ENCODE data around the gene TRPM3. TPM values are rescaled to one million over a fixed set of nuclear protein-coding genes. Genes with fewer than 3 reads are reported as not detected.

The TRPM3 gene
- total and polyA plus RNA-seq, 2 of the 8 experiments (the other 6 are each of a cell fraction or from before 2014, with no cell fraction given), result 2.4 to 10.9 TPM

DNA sequence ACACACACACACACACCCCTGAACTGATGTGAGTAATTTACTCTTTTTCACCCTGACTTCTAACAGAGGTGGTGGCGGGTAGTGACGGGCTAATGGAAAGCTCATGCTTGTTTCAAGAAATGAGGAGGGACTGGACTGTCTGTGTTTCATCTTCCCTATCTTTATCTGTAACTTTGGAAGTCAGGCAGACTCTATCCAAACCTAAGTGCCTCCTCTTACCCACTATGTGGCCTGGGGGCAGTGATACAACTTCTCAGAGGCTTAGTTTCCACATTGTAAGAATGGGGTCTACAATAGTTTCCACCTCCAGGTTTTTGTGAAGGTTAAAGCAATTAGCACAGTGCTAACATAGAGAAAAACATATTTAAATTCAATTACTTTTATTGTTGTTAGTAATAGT is 5.9 kb upstream of the TRPM3 start (continued):
- TF ChIP-seq, protein P1, sequence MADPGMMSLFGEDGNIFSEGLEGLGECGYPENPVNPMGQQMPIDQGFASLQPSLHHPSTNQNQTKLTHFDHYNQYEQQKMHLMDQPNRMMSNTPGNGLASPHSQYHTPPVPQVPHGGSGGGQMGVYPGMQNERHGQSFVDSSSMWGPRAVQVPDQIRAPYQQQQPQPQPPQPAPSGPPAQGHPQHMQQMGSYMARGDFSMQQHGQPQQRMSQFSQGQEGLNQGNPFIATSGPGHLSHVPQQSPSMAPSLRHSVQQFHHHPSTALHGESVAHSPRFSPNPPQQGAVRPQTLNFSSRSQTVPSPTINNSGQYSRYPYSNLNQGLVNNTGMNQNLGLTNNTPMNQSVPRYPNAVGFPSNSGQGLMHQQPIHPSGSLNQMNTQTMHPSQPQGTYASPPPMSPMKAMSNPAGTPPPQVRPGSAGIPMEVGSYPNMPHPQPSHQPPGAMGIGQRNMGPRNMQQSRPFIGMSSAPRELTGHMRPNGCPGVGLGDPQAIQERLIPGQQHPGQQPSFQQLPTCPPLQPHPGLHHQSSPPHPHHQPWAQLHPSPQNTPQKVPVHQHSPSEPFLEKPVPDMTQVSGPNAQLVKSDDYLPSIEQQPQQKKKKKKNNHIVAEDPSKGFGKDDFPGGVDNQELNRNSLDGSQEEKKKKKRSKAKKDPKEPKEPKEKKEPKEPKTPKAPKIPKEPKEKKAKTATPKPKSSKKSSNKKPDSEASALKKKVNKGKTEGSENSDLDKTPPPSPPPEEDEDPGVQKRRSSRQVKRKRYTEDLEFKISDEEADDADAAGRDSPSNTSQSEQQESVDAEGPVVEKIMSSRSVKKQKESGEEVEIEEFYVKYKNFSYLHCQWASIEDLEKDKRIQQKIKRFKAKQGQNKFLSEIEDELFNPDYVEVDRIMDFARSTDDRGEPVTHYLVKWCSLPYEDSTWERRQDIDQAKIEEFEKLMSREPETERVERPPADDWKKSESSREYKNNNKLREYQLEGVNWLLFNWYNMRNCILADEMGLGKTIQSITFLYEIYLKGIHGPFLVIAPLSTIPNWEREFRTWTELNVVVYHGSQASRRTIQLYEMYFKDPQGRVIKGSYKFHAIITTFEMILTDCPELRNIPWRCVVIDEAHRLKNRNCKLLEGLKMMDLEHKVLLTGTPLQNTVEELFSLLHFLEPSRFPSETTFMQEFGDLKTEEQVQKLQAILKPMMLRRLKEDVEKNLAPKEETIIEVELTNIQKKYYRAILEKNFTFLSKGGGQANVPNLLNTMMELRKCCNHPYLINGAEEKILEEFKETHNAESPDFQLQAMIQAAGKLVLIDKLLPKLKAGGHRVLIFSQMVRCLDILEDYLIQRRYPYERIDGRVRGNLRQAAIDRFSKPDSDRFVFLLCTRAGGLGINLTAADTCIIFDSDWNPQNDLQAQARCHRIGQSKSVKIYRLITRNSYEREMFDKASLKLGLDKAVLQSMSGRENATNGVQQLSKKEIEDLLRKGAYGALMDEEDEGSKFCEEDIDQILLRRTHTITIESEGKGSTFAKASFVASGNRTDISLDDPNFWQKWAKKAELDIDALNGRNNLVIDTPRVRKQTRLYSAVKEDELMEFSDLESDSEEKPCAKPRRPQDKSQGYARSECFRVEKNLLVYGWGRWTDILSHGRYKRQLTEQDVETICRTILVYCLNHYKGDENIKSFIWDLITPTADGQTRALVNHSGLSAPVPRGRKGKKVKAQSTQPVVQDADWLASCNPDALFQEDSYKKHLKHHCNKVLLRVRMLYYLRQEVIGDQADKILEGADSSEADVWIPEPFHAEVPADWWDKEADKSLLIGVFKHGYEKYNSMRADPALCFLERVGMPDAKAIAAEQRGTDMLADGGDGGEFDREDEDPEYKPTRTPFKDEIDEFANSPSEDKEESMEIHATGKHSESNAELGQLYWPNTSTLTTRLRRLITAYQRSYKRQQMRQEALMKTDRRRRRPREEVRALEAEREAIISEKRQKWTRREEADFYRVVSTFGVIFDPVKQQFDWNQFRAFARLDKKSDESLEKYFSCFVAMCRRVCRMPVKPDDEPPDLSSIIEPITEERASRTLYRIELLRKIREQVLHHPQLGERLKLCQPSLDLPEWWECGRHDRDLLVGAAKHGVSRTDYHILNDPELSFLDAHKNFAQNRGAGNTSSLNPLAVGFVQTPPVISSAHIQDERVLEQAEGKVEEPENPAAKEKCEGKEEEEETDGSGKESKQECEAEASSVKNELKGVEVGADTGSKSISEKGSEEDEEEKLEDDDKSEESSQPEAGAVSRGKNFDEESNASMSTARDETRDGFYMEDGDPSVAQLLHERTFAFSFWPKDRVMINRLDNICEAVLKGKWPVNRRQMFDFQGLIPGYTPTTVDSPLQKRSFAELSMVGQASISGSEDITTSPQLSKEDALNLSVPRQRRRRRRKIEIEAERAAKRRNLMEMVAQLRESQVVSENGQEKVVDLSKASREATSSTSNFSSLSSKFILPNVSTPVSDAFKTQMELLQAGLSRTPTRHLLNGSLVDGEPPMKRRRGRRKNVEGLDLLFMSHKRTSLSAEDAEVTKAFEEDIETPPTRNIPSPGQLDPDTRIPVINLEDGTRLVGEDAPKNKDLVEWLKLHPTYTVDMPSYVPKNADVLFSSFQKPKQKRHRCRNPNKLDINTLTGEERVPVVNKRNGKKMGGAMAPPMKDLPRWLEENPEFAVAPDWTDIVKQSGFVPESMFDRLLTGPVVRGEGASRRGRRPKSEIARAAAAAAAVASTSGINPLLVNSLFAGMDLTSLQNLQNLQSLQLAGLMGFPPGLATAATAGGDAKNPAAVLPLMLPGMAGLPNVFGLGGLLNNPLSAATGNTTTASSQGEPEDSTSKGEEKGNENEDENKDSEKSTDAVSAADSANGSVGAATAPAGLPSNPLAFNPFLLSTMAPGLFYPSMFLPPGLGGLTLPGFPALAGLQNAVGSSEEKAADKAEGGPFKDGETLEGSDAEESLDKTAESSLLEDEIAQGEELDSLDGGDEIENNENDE (IDR thresholded peaks at IDR 0.05; ENCODE audit: insufficient replicate concordance, low read length), result no peak
- no peak for TF ChIP-seq EZH2 (IDR thresholded peaks at IDR 0.05; ENCODE audit: low read depth, low read length, severe bottlenecking)
- TF ChIP-seq POU5F1 (IDR thresholded peaks at IDR 0.05; ENCODE audit: low read depth, low read length), result no peak
- no peak for TF ChIP-seq CTBP2 (IDR thresholded peaks at IDR 0.05; ENCODE audit: borderline replicate concordance, insufficient read depth, insufficient read length, low read length)
- no peak for TF ChIP-seq CHD2 (IDR thresholded peaks at IDR 0.05; ENCODE audit: low read length)
- TF ChIP-seq KDM5A (IDR thresholded peaks at IDR 0.05; ENCODE audit: low read length), result no peak
- TF ChIP-seq CEBPB (IDR thresholded peaks at IDR 0.05; ENCODE audit: low read depth, low read length), result no peak

Measured in H1 (cell line).